ENCODE measurements around the gene LHFPL2. TPM values are rescaled to one million over a fixed set of nuclear protein-coding genes. Genes with fewer than 3 reads are reported as not detected.

Gene LHFPL2
- total and polyA plus RNA-seq, 9 of the 15 experiments (the other 6 are each of a cell fraction or from before 2014, with no cell fraction given) = 1.0 to 6.6 (median 4.6) TPM

DNA sequence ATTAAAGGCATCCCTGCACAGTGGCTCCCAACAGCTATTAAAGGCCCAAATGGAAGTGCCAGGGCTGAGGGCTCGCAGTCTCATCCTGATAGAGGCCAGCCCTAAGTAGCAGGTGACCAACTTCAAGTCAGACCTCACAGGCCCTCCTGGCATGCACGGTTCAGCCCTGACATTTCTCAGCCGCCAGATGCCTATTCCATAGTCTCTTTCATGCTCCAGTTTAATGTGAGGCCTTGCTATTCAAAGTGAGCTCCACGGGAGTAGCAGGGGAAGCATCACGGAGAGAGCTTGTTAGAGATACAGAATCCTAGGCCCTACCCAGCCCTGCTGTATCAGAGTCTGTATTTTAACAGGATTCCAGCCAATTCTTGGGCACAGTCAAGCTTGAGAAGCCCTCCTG, 11.1 kb downstream of the LHFPL2 start:
- TF ChIP-seq ZNF445 (CRISPR knock-in tag; IDR thresholded peaks at IDR 0.05; ENCODE audit: low read depth) = no peak
- TF ChIP-seq IFI16 (CRISPR knock-in tag; IDR thresholded peaks at IDR 0.05) = no peak
- no peak for TF ChIP-seq ZNF165 (CRISPR knock-in tag; IDR thresholded peaks at IDR 0.05; ENCODE audit: borderline replicate concordance)
- no peak for TF ChIP-seq POU5F1 (IDR thresholded peaks at IDR 0.05; ENCODE audit: borderline replicate concordance, low read depth, low read length, partially characterized antibody)
- no peak for TF ChIP-seq ZNF561 (CRISPR knock-in tag; conservative IDR thresholded peaks at IDR 0.05)
- TF ChIP-seq, protein P1, sequence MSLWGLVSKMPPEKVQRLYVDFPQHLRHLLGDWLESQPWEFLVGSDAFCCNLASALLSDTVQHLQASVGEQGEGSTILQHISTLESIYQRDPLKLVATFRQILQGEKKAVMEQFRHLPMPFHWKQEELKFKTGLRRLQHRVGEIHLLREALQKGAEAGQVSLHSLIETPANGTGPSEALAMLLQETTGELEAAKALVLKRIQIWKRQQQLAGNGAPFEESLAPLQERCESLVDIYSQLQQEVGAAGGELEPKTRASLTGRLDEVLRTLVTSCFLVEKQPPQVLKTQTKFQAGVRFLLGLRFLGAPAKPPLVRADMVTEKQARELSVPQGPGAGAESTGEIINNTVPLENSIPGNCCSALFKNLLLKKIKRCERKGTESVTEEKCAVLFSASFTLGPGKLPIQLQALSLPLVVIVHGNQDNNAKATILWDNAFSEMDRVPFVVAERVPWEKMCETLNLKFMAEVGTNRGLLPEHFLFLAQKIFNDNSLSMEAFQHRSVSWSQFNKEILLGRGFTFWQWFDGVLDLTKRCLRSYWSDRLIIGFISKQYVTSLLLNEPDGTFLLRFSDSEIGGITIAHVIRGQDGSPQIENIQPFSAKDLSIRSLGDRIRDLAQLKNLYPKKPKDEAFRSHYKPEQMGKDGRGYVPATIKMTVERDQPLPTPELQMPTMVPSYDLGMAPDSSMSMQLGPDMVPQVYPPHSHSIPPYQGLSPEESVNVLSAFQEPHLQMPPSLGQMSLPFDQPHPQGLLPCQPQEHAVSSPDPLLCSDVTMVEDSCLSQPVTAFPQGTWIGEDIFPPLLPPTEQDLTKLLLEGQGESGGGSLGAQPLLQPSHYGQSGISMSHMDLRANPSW (CRISPR knock-in tag; IDR thresholded peaks at IDR 0.05) = no peak
- no peak for TF ChIP-seq ZNF785 (CRISPR knock-in tag; IDR thresholded peaks at IDR 0.05)
- no peak for TF ChIP-seq CREB1 (IDR thresholded peaks at IDR 0.05)
- no peak for TF ChIP-seq CREB1 (CRISPR knock-in tag; IDR thresholded peaks at IDR 0.05)
- TF ChIP-seq, protein P2, sequence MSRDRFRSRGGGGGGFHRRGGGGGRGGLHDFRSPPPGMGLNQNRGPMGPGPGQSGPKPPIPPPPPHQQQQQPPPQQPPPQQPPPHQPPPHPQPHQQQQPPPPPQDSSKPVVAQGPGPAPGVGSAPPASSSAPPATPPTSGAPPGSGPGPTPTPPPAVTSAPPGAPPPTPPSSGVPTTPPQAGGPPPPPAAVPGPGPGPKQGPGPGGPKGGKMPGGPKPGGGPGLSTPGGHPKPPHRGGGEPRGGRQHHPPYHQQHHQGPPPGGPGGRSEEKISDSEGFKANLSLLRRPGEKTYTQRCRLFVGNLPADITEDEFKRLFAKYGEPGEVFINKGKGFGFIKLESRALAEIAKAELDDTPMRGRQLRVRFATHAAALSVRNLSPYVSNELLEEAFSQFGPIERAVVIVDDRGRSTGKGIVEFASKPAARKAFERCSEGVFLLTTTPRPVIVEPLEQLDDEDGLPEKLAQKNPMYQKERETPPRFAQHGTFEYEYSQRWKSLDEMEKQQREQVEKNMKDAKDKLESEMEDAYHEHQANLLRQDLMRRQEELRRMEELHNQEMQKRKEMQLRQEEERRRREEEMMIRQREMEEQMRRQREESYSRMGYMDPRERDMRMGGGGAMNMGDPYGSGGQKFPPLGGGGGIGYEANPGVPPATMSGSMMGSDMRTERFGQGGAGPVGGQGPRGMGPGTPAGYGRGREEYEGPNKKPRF (IDR thresholded peaks at IDR 0.05; ENCODE audit: low read depth, low read length) = no peak
- TF ChIP-seq, protein P3, sequence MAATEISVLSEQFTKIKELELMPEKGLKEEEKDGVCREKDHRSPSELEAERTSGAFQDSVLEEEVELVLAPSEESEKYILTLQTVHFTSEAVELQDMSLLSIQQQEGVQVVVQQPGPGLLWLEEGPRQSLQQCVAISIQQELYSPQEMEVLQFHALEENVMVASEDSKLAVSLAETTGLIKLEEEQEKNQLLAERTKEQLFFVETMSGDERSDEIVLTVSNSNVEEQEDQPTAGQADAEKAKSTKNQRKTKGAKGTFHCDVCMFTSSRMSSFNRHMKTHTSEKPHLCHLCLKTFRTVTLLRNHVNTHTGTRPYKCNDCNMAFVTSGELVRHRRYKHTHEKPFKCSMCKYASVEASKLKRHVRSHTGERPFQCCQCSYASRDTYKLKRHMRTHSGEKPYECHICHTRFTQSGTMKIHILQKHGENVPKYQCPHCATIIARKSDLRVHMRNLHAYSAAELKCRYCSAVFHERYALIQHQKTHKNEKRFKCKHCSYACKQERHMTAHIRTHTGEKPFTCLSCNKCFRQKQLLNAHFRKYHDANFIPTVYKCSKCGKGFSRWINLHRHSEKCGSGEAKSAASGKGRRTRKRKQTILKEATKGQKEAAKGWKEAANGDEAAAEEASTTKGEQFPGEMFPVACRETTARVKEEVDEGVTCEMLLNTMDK (IDR thresholded peaks at IDR 0.05; ENCODE audit: borderline replicate concordance, insufficient read depth, low read depth, low read length, poor library complexity, severe bottlenecking) = no peak
- TF ChIP-seq, protein P4, sequence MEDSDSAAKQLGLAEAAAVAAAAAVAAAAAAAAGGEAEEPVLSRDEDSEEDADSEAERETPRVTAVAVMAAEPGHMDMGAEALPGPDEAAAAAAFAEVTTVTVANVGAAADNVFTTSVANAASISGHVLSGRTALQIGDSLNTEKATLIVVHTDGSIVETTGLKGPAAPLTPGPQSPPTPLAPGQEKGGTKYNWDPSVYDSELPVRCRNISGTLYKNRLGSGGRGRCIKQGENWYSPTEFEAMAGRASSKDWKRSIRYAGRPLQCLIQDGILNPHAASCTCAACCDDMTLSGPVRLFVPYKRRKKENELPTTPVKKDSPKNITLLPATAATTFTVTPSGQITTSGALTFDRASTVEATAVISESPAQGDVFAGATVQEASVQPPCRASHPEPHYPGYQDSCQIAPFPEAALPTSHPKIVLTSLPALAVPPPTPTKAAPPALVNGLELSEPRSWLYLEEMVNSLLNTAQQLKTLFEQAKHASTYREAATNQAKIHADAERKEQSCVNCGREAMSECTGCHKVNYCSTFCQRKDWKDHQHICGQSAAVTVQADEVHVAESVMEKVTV (CRISPR knock-in tag; IDR thresholded peaks at IDR 0.05) = no peak
- FAIRE-seq = no peak
- ATAC-seq = no peak
- Histone ChIP-seq H3K9me1 (ENCODE audit: control insufficient read depth, insufficient read depth, low read length) (no peaks in the 10 kb centered on the region), H3K79me2 (ENCODE audit: control insufficient read depth, insufficient read depth, low read length) (no peaks in the 10 kb centered on the region), H3K4me3 (no peak overlapping the region), H4K20me1 (replicated peaks; ENCODE audit: control insufficient read depth, insufficient read depth, low read length) (no peaks in the 10 kb centered on the region), H2AFZ (ENCODE audit: low read depth, low read length) (no peak overlapping the region), H3K9me3 (replicated peaks; ENCODE audit: control insufficient read depth, insufficient read depth, low read depth, low read length) (peaks cover 2% of the 10 kb centered on the region), H3K27me3 (ENCODE audit: control insufficient read depth in 2 of 2, insufficient read depth in 2 of 2, low read length in 2 of 2) (no peaks in the 10 kb centered on the region), H3K4me2 (ENCODE audit: insufficient read depth, low read length) (no peak overlapping the region), H3K4me1 (replicated peaks in 1 of 2; ENCODE audit: control insufficient read depth in 2 of 2, insufficient read depth in 2 of 2, low read length in 2 of 2) (peaks cover 0 to 6% of the 10 kb centered on the region in 2 experiments; a peak in 3 of 5 replicates), H3K9ac (ENCODE audit: insufficient read depth in 1 of 2, low read depth in 2 of 2, low read length in 2 of 2) (no peak overlapping the region; a peak in 1 of 4 replicates), H3K27ac (ENCODE audit: extremely low read depth, low read depth, low read length) (no peak overlapping the region), H3K36me3 (ENCODE audit: control insufficient read depth, insufficient read depth, low read length) (no peaks in the 10 kb centered on the region)
- ChIA-PET CTCF (ENCODE audit: low intra/inter-chr PET ratio) (no interaction called here), POLR2A (interaction anchor here (0.6 to 1.7 kb wide), 6 partner anchors 9 to 1602 kb away, joined by 3 to 11 read pairs (median 4); no protein-coding TSS in a partner anchor)
- intact Hi-C loops (cut with micrococcal nuclease) (loop anchor here (10.0 kb wide), 1 partner anchor 327 kb away; no protein-coding TSS in a partner anchor), in situ Hi-C loops (cut with MboI) (loop anchor here (10.0 kb wide), 1 partner anchor 173 kb away; no protein-coding TSS in a partner anchor)
- BruUV-seq (replicated peaks) = no TSS peak
- 55% methylated on average over 5 of the region's 5 CpGs for WGBS (ENCODE audit: insufficient coverage, low coverage, missing lambda C conversion rate)
- no peak for DNase-seq (ENCODE audit: extremely low read depth in 1 of 4, low spot score in 3 of 4)

All from K562 (cell line).